ENCODE measurements around the gene PRKCH.

GRCh38 chr14:61334197-61334701 is 12.9 kb downstream of the PRKCH start:
- TF ChIP-seq, protein P1, sequence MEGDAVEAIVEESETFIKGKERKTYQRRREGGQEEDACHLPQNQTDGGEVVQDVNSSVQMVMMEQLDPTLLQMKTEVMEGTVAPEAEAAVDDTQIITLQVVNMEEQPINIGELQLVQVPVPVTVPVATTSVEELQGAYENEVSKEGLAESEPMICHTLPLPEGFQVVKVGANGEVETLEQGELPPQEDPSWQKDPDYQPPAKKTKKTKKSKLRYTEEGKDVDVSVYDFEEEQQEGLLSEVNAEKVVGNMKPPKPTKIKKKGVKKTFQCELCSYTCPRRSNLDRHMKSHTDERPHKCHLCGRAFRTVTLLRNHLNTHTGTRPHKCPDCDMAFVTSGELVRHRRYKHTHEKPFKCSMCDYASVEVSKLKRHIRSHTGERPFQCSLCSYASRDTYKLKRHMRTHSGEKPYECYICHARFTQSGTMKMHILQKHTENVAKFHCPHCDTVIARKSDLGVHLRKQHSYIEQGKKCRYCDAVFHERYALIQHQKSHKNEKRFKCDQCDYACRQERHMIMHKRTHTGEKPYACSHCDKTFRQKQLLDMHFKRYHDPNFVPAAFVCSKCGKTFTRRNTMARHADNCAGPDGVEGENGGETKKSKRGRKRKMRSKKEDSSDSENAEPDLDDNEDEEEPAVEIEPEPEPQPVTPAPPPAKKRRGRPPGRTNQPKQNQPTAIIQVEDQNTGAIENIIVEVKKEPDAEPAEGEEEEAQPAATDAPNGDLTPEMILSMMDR (IDR thresholded peaks at IDR 0.05; ENCODE audit: poor library complexity, severe bottlenecking), result no peak
- no peak for TF ChIP-seq EP300 (conservative IDR thresholded peaks at IDR 0.05; ENCODE audit: poor library complexity, severe bottlenecking)
- TF ChIP-seq TAF1 (IDR thresholded peaks at IDR 0.05; ENCODE audit: low read depth), result no peak
- no peak for TF ChIP-seq POLR2AphosphoS5 (IDR thresholded peaks at IDR 0.05)
